ENCODE measurements around the gene ISM1.

The ISM1 gene

GRCh38 chr20:13299401-13299800 lies 78.3 kb downstream of the ISM1 start:
- no peak for TF ChIP-seq CTCF (IDR thresholded peaks at IDR 0.05; ENCODE audit: low read depth, low read length)
- DNase-seq (ENCODE audit: low read depth in 2 of 2): no peak
- no peak overlapping the region for H3K4me3 ChIP-seq (replicated peaks in 1 of 2; ENCODE audit: low read depth in 2 of 2, low read length in 2 of 2)

- no peak for DNase-seq (ENCODE audit: low read depth in 2 of 2)
- H3K4me3 ChIP-seq (replicated peaks in 1 of 2; ENCODE audit: low read depth in 2 of 2, low read length in 2 of 2): no peak overlapping the region
Measured at GRCh38 chr20:13301596-13301995, 80.5 kb downstream of the ISM1 start.

GRCh38 chr20:13302647-13303450 lies 81.8 kb downstream of the ISM1 start:
- TF ChIP-seq CTCF (IDR thresholded peaks at IDR 0.05; ENCODE audit: low read depth, low read length): peak; percentile 62
- no peak overlapping the region for H3K4me3 ChIP-seq (replicated peaks in 1 of 2; ENCODE audit: low read depth in 2 of 2, low read length in 2 of 2)
- DNase-seq (ENCODE audit: low read depth in 2 of 2): peak; percentile 20 to 32

More at GRCh38 chr20:13301596-13301995, 80.5 kb downstream of the ISM1 start:
- no peak for TF ChIP-seq CTCF (IDR thresholded peaks at IDR 0.05; ENCODE audit: low read depth, low read length)

GRCh38 chr20:13305284-13305683 lies 84.2 kb downstream of the ISM1 start:
- DNase-seq (ENCODE audit: low read depth in 2 of 2): no peak
- no peak for TF ChIP-seq CTCF (IDR thresholded peaks at IDR 0.05; ENCODE audit: low read depth, low read length)
- no peak overlapping the region for H3K4me3 ChIP-seq (replicated peaks in 1 of 2; ENCODE audit: low read depth in 2 of 2, low read length in 2 of 2)

- no peak for TF ChIP-seq CTCF (IDR thresholded peaks at IDR 0.05; ENCODE audit: low read depth, low read length)
Measured at GRCh38 chr20:13307562-13308163, 86.6 kb downstream of the ISM1 start.

GRCh38 chr20:13312300-13312699 lies 91.2 kb downstream of the ISM1 start:
- DNase-seq (ENCODE audit: low read depth in 2 of 2): no peak
- TF ChIP-seq CTCF (IDR thresholded peaks at IDR 0.05; ENCODE audit: low read depth, low read length): no peak
- H3K4me3 ChIP-seq (replicated peaks in 1 of 2; ENCODE audit: low read depth in 2 of 2, low read length in 2 of 2): no peak overlapping the region

More at GRCh38 chr20:13307562-13308163, 86.6 kb downstream of the ISM1 start:
- no peak overlapping the region for H3K4me3 ChIP-seq (replicated peaks in 1 of 2; ENCODE audit: low read depth in 2 of 2, low read length in 2 of 2)
- no peak for DNase-seq (ENCODE audit: low read depth in 2 of 2)
